WI38 (cell line): ENCODE measurements around the gene CLK4.

Experiments
- H3K4me3 ChIP-seq: 2 replicates; pipeline ENCODE4 v1.5.1; 2011; ENCODE audit warnings: low read depth, mild to moderate bottlenecking, control low read depth, low read length
- CTCF ChIP-seq: IDR thresholded peaks from 2 replicates; pipeline ENCODE4 v1.5.1; 2012; ENCODE audit warnings: low read depth, mild to moderate bottlenecking, control low read depth, low read length

The CLK4 gene

GRCh38 chr5:178626484-178627258 lies at the start of gene CLK4:
CLK4 (minus strand) TSS chr5:178627050; CDS start chr5:178623416, 3,634 bp downstream.
- no peak for TF ChIP-seq CTCF
- H3K4me3 ChIP-seq, result peak within 1 kb of the TSS; percentile 90

- TF ChIP-seq CTCF, result no peak
- H3K4me3 ChIP-seq, result no peak overlapping the region
Observed at GRCh38 chr5:178675922-178676321, 49.1 kb upstream of the CLK4 start.

- TF ChIP-seq CTCF, result no peak
- no peak overlapping the region for H3K4me3 ChIP-seq
Observed at GRCh38 chr5:178674334-178674733, 47.5 kb upstream of the CLK4 start.

- no peak for TF ChIP-seq CTCF
- no peak overlapping the region for H3K4me3 ChIP-seq
Observed at GRCh38 chr5:178673801-178674295, 47.0 kb upstream of the CLK4 start.

- no peak overlapping the region for H3K4me3 ChIP-seq
- TF ChIP-seq CTCF, result no peak
Observed at GRCh38 chr5:178672630-178673029, 45.8 kb upstream of the CLK4 start.

GRCh38 chr5:178671602-178672144 lies 44.8 kb upstream of the CLK4 start:
- no peak overlapping the region for H3K4me3 ChIP-seq
- no peak for TF ChIP-seq CTCF

GRCh38 chr5:178670351-178670885 lies 43.6 kb upstream of the CLK4 start:
- TF ChIP-seq CTCF, result no peak
- H3K4me3 ChIP-seq, result no peak overlapping the region
